ENCODE measurements around the gene DNAH1. TPM values are rescaled to one million over a fixed set of nuclear protein-coding genes. Genes with fewer than 3 reads are reported as not detected.

Gene DNAH1
- total RNA-seq, 1 experiment from 2014 or later = 2.4 TPM

DNA sequence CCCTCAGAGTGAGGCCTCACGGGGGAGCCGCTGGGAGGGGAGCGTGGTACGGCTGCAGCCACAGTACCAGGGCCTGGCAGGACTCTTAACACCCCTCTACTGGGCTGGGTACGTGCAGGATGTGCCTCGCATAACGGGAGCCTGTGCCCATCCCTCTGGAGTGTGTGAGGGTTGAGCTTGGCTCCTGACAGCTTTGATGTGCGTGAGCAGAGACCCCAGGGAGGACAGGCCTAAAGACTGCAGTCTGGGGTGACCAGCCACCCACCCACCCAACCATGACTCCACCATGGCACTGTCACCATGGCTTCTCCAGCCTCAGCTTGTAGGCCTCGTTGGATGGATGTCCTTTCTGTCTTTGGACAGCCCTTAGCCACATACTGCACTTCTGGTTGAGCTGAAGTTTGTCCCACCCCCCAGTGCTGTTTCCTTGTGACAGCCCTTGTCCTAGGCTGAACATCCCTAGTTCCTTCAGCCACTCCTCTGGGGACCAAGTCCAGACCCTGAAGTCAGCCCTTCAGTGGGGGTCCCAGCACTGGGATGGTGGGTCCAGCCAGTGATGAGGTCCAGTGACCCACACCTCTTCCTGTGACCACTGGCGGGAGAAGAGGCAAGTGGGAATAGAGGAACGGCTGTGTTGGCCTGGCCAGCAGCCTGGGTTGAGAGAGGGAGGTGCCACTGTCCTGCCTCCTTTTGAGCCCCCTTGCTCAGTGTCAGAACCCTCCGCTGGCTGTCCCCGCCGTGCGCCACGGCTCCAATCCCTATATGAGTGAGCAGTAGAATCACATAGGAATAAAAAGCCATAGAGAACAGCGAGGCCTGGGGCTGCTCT is 22.4 kb upstream of the DNAH1 start:
- Histone ChIP-seq H3K4me3 (ENCODE audit: low read depth in 2 of 2, low read length in 2 of 2) (no peak overlapping the region), H3K27ac (ENCODE audit: low read length) (no peak overlapping the region), H3K27me3 (ENCODE audit: control insufficient read depth, insufficient read depth, low read length) (no peaks in the 10 kb centered on the region), H3K9me3 (ENCODE audit: control insufficient read depth, insufficient read depth, low read depth, low read length) (no peaks in the 10 kb centered on the region), H3K4me1 (ENCODE audit: control insufficient read depth, insufficient read depth, low read length) (no peaks in the 10 kb centered on the region), H3K36me3 (ENCODE audit: control insufficient read depth, insufficient read depth, low read length) (no peaks in the 10 kb centered on the region)
- ChIA-PET CTCF (no interaction called here), POLR2A (no interaction called here)
- TF ChIP-seq, protein P1, sequence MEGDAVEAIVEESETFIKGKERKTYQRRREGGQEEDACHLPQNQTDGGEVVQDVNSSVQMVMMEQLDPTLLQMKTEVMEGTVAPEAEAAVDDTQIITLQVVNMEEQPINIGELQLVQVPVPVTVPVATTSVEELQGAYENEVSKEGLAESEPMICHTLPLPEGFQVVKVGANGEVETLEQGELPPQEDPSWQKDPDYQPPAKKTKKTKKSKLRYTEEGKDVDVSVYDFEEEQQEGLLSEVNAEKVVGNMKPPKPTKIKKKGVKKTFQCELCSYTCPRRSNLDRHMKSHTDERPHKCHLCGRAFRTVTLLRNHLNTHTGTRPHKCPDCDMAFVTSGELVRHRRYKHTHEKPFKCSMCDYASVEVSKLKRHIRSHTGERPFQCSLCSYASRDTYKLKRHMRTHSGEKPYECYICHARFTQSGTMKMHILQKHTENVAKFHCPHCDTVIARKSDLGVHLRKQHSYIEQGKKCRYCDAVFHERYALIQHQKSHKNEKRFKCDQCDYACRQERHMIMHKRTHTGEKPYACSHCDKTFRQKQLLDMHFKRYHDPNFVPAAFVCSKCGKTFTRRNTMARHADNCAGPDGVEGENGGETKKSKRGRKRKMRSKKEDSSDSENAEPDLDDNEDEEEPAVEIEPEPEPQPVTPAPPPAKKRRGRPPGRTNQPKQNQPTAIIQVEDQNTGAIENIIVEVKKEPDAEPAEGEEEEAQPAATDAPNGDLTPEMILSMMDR (IDR thresholded peaks at IDR 0.05) = no peak
- no TSS peak for BruUV-seq (replicated peaks)
- no peak for DNase-seq (ENCODE audit: low read depth, low spot score)
- in situ Hi-C loops (cut with HindIII; ENCODE audit: low pct_unique_long_range_greater_than_20kb, low sequenced_read_pairs) (no loop called here), intact Hi-C loops (cut with micrococcal nuclease; ENCODE audit: unreplicated experiment) (loop anchor here (5.0 kb wide), 1 partner anchor 154 kb away; the partner anchor contains the start of gene SEMA3G)
- ATAC-seq = no peak

DNA sequence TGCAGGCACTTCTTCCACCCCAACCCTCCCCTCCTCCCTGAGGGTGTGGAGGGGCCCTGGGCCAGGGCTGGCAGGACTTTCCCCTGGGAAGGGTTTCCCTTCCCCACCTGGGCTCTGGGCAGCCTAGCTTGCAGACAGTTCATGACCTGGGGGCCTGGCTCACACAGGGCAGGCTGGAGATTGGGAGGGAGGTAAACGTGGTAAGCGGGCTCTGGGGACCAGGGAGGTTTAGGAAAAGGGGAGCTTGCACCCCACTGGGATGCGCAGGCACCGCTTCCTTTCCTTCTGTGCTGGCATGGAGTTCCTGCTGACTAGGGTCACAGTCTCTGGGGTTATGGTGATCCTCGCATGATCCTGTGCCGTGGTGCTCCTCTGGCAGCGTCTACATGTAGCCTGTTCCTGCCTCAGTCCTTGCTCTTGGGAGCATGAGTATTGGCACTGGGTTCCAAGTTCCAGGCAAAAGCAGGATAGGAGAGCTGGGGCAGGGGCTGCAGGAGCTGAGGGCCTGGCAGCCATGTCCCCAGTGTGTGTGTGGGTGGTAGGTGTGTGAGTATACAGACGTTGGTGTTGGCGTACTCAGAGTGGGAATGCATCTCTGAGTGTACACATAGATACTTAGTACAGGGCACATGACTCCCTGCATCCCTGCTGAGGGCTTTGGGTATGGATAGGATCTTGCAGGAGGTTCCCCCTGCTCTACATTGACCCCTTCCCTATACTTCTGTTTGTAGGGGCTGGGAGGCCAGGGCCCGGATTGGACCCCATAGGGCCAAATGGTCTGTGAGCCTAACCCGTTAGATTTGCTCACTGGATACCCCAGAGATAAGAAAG is 21.6 kb upstream of the DNAH1 start:
- Histone ChIP-seq H3K27me3 (ENCODE audit: control insufficient read depth, insufficient read depth, low read length) (no peaks in the 10 kb centered on the region), H3K9me3 (ENCODE audit: control insufficient read depth, insufficient read depth, low read depth, low read length) (no peaks in the 10 kb centered on the region), H3K4me3 (ENCODE audit: low read depth in 2 of 2, low read length in 2 of 2) (no peak overlapping the region), H3K27ac (ENCODE audit: low read length) (no peak overlapping the region), H3K4me1 (ENCODE audit: control insufficient read depth, insufficient read depth, low read length) (peaks cover 4% of the 10 kb centered on the region), H3K36me3 (ENCODE audit: control insufficient read depth, insufficient read depth, low read length) (no peaks in the 10 kb centered on the region)
- no peak for DNase-seq (ENCODE audit: low read depth, low spot score)
- in situ Hi-C loops (cut with HindIII; ENCODE audit: low pct_unique_long_range_greater_than_20kb, low sequenced_read_pairs) (no loop called here), intact Hi-C loops (cut with micrococcal nuclease; ENCODE audit: unreplicated experiment) (loop anchor here (5.0 kb wide), 1 partner anchor 153 kb away; the partner anchor contains the start of gene SEMA3G)
- ChIA-PET CTCF (interaction anchor here (1.1 kb wide), 1 partner anchor 44 kb away, joined by 3 read pairs; no protein-coding TSS in a partner anchor), POLR2A (no interaction called here)
- BruUV-seq (replicated peaks) = no TSS peak
- ATAC-seq = no peak
- TF ChIP-seq TCF7L2 (IDR thresholded peaks at IDR 0.05; ENCODE audit: low read depth, low read length) = no peak

DNA sequence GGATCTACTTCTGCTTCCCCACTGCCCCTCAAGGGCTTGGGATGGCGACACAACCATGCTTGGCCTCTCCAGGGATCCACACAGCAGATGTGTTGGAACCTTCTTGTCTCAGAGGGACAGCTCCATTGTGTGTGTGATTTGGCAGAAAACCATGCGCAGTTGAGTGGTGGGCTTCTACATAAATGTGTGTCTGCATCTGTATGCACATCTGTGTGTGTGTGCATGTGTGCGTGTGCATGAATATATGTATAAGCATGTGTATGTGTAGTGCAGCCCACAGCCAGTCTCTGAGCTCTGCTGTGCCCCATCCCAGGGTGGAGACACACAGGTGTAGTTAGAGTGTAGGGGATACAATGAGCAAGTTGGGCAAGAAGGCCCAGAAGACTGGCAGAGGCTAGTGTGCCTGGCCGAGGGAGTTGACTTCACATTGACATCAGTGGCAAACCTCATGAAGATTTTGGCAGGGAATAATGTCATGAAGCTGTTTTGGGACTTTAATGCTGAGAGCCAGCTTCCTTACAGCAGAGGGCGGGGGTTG is 20.4 kb upstream of the DNAH1 start:
- ATAC-seq (no peak), DNase-seq (ENCODE audit: low read depth, low spot score) (no peak)
- no peak for TF ChIP-seq REST (IDR thresholded peaks at IDR 0.05; ENCODE audit: insufficient read depth in 1 of 2, low read depth in 2 of 2, low read length in 1 of 2)
- TF ChIP-seq, protein P1 (IDR thresholded peaks at IDR 0.05) = no peak
- no peak for TF ChIP-seq TCF7L2 (IDR thresholded peaks at IDR 0.05; ENCODE audit: low read depth, low read length)
- TF ChIP-seq SIN3A (IDR thresholded peaks at IDR 0.05; ENCODE audit: borderline replicate concordance, insufficient read depth, low read depth, low read length) = no peak
- no peak for TF ChIP-seq POLR2AphosphoS5 (IDR thresholded peaks at IDR 0.05; ENCODE audit: low read depth, low read length)
- no peaks in the 10 kb centered on the region for H3K27me3 ChIP-seq (ENCODE audit: control insufficient read depth, insufficient read depth, low read length)
- H3K4me3 ChIP-seq (ENCODE audit: low read depth in 2 of 2, low read length in 2 of 2) = no peak overlapping the region
- H3K4me1 ChIP-seq (ENCODE audit: control insufficient read depth, insufficient read depth, low read length) = peaks cover 13% of the 10 kb centered on the region
- intact Hi-C loops (cut with micrococcal nuclease; ENCODE audit: unreplicated experiment) = no loop called here
- no peaks in the 10 kb centered on the region for H3K36me3 ChIP-seq (ENCODE audit: control insufficient read depth, insufficient read depth, low read length)
- H3K27ac ChIP-seq (ENCODE audit: low read length) = no peak overlapping the region
- no peaks in the 10 kb centered on the region for H3K9me3 ChIP-seq (ENCODE audit: control insufficient read depth, insufficient read depth, low read depth, low read length)
- BruUV-seq (replicated peaks) = no TSS peak
- in situ Hi-C loops (cut with HindIII; ENCODE audit: low pct_unique_long_range_greater_than_20kb, low sequenced_read_pairs) = no loop called here
- ChIA-PET POLR2A (no interaction called here), CTCF (interaction anchor here (0.6 kb wide), 1 partner anchor 79 kb away, joined by 3 read pairs; no protein-coding TSS in a partner anchor)

All from Panc1 (cell line).